ENCODE measurements around the gene TIMP2. TPM values are rescaled to one million over a fixed set of nuclear protein-coding genes. Genes with fewer than 3 reads are reported as not detected.

Gene TIMP2
- polyA plus RNA-seq, 1 donor from 2014 or later, result 25.6 TPM

DNA sequence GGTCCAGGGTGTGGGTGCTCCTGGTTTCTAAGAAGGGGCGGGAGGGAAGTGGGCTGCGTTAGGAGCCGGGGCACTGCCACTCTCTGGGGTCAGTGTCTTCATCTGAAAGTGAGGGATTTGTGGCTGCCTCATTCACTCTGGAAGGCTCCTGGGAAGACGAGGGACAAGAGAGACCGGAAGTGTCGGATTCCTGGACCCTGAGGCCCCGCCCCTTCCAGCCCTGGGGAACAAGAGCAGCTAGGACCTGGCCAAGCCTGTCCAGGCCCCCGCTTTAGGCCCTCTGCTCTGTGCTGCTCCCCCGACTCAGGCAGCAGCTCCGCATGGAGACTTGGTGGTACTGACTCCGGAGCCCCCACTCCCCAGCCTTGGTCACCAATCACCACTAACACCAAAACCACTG is 48.0 kb upstream of the TIMP2 start:
- no peak overlapping the region for H3K4me3 ChIP-seq (ENCODE audit: low read length)
- H3K27me3 ChIP-seq (ENCODE audit: insufficient read depth, low read depth, low read length), result no peaks in the 10 kb centered on the region
- no peaks in the 10 kb centered on the region for H3F3A ChIP-seq (ENCODE audit: insufficient read depth, low read length, poor library complexity, severe bottlenecking)
- no peaks in the 10 kb centered on the region for H4K20me1 ChIP-seq (ENCODE audit: insufficient read depth)
- H3K79me2 ChIP-seq (replicated peaks; ENCODE audit: insufficient read depth, low read length), result no peaks in the 10 kb centered on the region
- no peak for TF ChIP-seq MXI1 (conservative IDR thresholded peaks at IDR 0.05; ENCODE audit: poor library complexity, severe bottlenecking)
- TF ChIP-seq, protein P1, sequence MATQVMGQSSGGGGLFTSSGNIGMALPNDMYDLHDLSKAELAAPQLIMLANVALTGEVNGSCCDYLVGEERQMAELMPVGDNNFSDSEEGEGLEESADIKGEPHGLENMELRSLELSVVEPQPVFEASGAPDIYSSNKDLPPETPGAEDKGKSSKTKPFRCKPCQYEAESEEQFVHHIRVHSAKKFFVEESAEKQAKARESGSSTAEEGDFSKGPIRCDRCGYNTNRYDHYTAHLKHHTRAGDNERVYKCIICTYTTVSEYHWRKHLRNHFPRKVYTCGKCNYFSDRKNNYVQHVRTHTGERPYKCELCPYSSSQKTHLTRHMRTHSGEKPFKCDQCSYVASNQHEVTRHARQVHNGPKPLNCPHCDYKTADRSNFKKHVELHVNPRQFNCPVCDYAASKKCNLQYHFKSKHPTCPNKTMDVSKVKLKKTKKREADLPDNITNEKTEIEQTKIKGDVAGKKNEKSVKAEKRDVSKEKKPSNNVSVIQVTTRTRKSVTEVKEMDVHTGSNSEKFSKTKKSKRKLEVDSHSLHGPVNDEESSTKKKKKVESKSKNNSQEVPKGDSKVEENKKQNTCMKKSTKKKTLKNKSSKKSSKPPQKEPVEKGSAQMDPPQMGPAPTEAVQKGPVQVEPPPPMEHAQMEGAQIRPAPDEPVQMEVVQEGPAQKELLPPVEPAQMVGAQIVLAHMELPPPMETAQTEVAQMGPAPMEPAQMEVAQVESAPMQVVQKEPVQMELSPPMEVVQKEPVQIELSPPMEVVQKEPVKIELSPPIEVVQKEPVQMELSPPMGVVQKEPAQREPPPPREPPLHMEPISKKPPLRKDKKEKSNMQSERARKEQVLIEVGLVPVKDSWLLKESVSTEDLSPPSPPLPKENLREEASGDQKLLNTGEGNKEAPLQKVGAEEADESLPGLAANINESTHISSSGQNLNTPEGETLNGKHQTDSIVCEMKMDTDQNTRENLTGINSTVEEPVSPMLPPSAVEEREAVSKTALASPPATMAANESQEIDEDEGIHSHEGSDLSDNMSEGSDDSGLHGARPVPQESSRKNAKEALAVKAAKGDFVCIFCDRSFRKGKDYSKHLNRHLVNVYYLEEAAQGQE (IDR thresholded peaks at IDR 0.05; ENCODE audit: borderline replicate concordance), result no peak
- TF ChIP-seq RAD21 (conservative IDR thresholded peaks at IDR 0.05), result no peak
- TF ChIP-seq EZH2 (IDR thresholded peaks at IDR 0.05; ENCODE audit: borderline replicate concordance, insufficient read depth, low read length, poor library complexity, severe bottlenecking), result no peak
- no peak for TF ChIP-seq TAF1 (IDR thresholded peaks at IDR 0.05; ENCODE audit: low read depth)
- TF ChIP-seq POLR2AphosphoS5 (IDR thresholded peaks at IDR 0.05), result no peak
- TF ChIP-seq SMC3 (conservative IDR thresholded peaks at IDR 0.05; ENCODE audit: poor library complexity), result no peak
- TF ChIP-seq, protein P2, sequence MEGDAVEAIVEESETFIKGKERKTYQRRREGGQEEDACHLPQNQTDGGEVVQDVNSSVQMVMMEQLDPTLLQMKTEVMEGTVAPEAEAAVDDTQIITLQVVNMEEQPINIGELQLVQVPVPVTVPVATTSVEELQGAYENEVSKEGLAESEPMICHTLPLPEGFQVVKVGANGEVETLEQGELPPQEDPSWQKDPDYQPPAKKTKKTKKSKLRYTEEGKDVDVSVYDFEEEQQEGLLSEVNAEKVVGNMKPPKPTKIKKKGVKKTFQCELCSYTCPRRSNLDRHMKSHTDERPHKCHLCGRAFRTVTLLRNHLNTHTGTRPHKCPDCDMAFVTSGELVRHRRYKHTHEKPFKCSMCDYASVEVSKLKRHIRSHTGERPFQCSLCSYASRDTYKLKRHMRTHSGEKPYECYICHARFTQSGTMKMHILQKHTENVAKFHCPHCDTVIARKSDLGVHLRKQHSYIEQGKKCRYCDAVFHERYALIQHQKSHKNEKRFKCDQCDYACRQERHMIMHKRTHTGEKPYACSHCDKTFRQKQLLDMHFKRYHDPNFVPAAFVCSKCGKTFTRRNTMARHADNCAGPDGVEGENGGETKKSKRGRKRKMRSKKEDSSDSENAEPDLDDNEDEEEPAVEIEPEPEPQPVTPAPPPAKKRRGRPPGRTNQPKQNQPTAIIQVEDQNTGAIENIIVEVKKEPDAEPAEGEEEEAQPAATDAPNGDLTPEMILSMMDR (IDR thresholded peaks at IDR 0.05; ENCODE audit: poor library complexity, severe bottlenecking), result no peak
- TF ChIP-seq EP300 (conservative IDR thresholded peaks at IDR 0.05; ENCODE audit: poor library complexity, severe bottlenecking), result no peak
- H3K36me3 ChIP-seq (ENCODE audit: insufficient read depth, low read length), result no peaks in the 10 kb centered on the region
- H3K27ac ChIP-seq (ENCODE audit: low read length), result no peak overlapping the region
- no peaks in the 10 kb centered on the region for H3K9me3 ChIP-seq (ENCODE audit: low read length)
- H2AFZ ChIP-seq (ENCODE audit: low read depth, low read length), result no peak overlapping the region
- H3K9ac ChIP-seq (ENCODE audit: low read length), result no peak overlapping the region
- no peaks in the 10 kb centered on the region for H3K9me2 ChIP-seq (ENCODE audit: insufficient read depth, low read length)
- no peak overlapping the region for H3K4me2 ChIP-seq (ENCODE audit: low read length)

DNA sequence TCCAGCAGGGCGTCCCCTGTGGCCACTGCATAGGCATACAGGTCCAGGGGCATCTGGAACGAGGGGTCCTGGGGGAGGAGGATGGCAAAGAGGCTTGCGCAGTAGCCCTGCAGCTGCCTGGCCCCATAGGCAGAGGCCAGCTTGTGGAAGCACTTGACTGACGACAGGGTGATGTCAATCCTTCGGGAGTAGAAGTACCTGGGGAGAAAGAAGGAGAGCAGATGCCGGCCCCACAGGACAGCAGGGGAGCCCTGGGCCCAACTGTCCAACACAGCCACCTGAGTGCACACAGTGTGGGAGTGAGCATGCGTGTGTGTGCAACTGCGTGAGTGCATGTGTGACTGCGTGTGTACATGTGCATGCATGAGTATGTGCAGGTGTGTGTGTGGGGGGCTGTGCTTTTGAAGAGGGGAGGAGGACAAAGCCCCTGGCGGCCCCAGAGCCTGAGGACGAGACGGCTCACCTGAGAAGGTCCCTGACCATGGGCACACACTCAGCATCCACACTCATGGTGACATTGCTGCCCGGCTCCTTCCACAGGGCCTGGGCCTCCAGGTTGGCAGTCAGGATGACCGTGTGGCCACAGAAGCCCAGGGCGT is 47.4 kb upstream of the TIMP2 start:
- no peak overlapping the region for H3K4me2 ChIP-seq (ENCODE audit: low read length)
- no peaks in the 10 kb centered on the region for H4K20me1 ChIP-seq (ENCODE audit: insufficient read depth)
- no peak overlapping the region for H2AFZ ChIP-seq (ENCODE audit: low read depth, low read length)
- H3K9me3 ChIP-seq (ENCODE audit: low read length), result no peaks in the 10 kb centered on the region
- H3K36me3 ChIP-seq (ENCODE audit: insufficient read depth, low read length), result no peaks in the 10 kb centered on the region
- TF ChIP-seq EZH2 (IDR thresholded peaks at IDR 0.05; ENCODE audit: borderline replicate concordance, insufficient read depth, low read length, poor library complexity, severe bottlenecking) (no peak), SMC3 (conservative IDR thresholded peaks at IDR 0.05; ENCODE audit: poor library complexity) (no peak), MXI1 (conservative IDR thresholded peaks at IDR 0.05; ENCODE audit: poor library complexity, severe bottlenecking) (no peak), TAF1 (IDR thresholded peaks at IDR 0.05; ENCODE audit: low read depth) (no peak), EP300 (conservative IDR thresholded peaks at IDR 0.05; ENCODE audit: poor library complexity, severe bottlenecking) (no peak), RAD21 (conservative IDR thresholded peaks at IDR 0.05) (no peak)
- TF ChIP-seq, protein P1 (IDR thresholded peaks at IDR 0.05; ENCODE audit: borderline replicate concordance), result no peak
- no peaks in the 10 kb centered on the region for H3K9me2 ChIP-seq (ENCODE audit: insufficient read depth, low read length)
- no peaks in the 10 kb centered on the region for H3K27me3 ChIP-seq (ENCODE audit: insufficient read depth, low read depth, low read length)
- no peaks in the 10 kb centered on the region for H3K79me2 ChIP-seq (replicated peaks; ENCODE audit: insufficient read depth, low read length)
- H3K4me3 ChIP-seq (ENCODE audit: low read length), result no peak overlapping the region
- H3K27ac ChIP-seq (ENCODE audit: low read length), result no peak overlapping the region
- no peak overlapping the region for H3K9ac ChIP-seq (ENCODE audit: low read length)
- H3F3A ChIP-seq (ENCODE audit: insufficient read depth, low read length, poor library complexity, severe bottlenecking), result no peaks in the 10 kb centered on the region
